ENCODE results near the gene LIF. TPM values are rescaled to one million over a fixed set of nuclear protein-coding genes. Genes with fewer than 3 reads are reported as not detected.

The LIF gene
- total and polyA plus RNA-seq, 4 experiments from 2014 or later = 0.26 to 0.58 TPM; not detected in 2

DNA sequence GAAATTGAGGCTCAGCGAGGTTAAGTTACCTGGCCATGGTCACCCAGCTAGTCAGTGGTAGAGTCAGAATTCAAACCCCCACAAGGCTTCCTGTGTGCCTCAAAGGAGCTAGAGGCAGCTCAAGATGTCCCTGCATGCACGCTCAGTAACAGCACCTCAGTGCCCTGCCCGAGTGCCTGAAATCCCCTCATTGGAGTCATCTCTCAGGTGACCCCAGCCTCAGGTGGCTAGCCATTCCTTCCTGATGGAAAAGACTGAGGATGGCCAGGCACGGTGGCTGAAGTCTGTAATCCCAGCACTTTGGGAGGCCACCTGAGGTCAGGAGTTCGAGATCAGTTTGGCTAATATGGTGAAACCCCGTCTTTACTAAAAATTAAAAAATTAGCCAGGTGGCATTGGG is 36.9 kb downstream of the LIF start:
- Histone ChIP-seq H3K36me3 (ENCODE audit: insufficient read depth, low read length) (no peaks in the 10 kb centered on the region), H3K27me3 (ENCODE audit: insufficient read depth, low read length) (no peaks in the 10 kb centered on the region), H3K4me3 (ENCODE audit: low read length in 2 of 2) (no peak overlapping the region), H3K9me3 (ENCODE audit: control insufficient read depth in 1 of 2, low read length in 2 of 2) (no peaks in the 10 kb centered on the region), H3K4me1 (ENCODE audit: insufficient read depth, low read length) (peaks cover 3% of the 10 kb centered on the region), H3K27ac (ENCODE audit: low read depth, low read length) (no peak overlapping the region)
- H3K27me3 Mint-ChIP-seq = no peaks in the 10 kb centered on the region
- CTCF ChIA-PET (ENCODE audit: partially characterized antibody) = no interaction called here
- intact Hi-C loops (cut with micrococcal nuclease) = no loop called here
- no peaks in the 10 kb centered on the region for H3K9me3 Mint-ChIP-seq
- H3K36me3 Mint-ChIP-seq = no peaks in the 10 kb centered on the region
- H3K4me1 Mint-ChIP-seq = peaks cover 5 to 15% (median 10%) of the 10 kb centered on the region in 4 donors
- DNase-seq = no peak
- H3K27ac Mint-ChIP-seq = no peak overlapping the region
- POLR2A ChIA-PET (ENCODE audit: partially characterized antibody) = no interaction called here
- H3K4me3 Mint-ChIP-seq = no peak overlapping the region

DNA sequence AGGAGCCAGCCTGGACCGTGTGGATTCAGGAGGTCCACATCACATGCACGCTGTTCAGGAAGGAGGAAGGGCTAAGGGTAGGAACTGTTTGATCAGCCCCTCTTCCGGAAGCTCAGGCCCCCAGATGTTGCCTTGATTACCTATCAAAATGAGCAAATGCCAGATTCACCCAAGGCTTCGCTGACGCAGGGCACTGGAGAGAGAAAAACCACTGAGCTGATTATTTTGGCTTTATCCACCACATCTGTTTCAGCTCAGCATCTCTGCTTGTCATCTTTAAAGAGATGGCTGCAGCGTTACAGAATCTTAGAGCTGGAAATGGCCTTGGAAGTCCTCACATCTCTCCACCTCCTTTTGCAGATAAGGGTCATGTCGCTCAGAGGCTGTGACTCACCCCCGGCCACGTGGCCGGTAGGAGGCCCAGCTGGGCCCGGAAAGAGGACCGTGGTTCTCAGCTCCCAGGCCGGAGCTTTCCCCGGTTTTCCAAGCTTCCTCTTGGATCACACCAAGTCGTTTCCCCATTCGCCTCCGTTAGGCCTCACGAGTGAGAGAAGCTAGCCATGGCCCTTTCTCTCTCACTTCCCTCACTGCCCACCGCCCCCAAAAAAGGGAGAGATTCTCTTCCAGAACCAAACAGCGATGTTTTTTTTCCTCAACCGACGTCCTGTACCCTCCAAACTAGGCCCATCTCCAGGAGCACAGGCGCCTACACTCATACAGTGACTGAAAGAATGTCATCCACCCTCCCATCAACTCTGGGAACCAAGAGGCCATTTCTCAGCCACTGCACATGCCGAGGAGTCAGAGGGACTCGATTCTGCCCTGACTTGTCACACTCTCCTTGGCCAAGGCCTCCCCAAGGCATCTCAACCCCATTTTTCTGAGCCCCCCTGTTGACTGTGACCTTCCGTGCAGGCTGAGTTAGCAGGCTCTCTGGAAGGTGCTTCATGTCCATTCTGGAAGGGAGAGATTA is 37.6 kb downstream of the LIF start:
- H3K27ac ChIP-seq (ENCODE audit: low read depth, low read length) = no peak overlapping the region
- no peak overlapping the region for H3K4me3 Mint-ChIP-seq
- CTCF ChIA-PET (ENCODE audit: partially characterized antibody) = no interaction called here

DNA sequence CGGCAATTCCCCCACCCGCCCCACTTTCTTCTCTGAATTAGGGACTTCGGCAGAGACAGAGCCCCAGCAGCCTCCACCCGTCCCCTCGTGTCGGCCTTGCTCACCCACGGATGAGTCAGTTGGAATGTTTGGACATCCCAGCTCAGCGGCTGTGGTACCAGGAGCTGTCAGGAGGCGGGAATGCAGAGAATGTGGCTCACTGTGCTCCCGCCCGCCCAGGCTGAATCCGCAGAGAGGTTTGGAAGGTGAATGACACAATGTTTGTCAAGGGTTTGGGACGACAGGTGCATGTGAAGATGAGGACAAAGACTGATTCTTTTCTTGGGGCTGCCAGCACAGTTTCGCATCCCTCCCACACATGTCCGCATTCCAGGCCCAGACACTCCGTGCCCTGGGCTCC is 39.6 kb downstream of the LIF start:
- Histone ChIP-seq H3K9me3 (ENCODE audit: control insufficient read depth in 1 of 2, low read length in 2 of 2) (no peaks in the 10 kb centered on the region), H3K4me3 (ENCODE audit: low read length in 2 of 2) (no peak overlapping the region), H3K27me3 (ENCODE audit: insufficient read depth, low read length) (no peaks in the 10 kb centered on the region), H3K27ac (ENCODE audit: low read depth, low read length) (no peak overlapping the region), H3K36me3 (ENCODE audit: insufficient read depth, low read length) (no peaks in the 10 kb centered on the region), H3K4me1 (ENCODE audit: insufficient read depth, low read length) (no peaks in the 10 kb centered on the region)
- intact Hi-C loops (cut with micrococcal nuclease) = no loop called here
- H3K27ac Mint-ChIP-seq = no peak overlapping the region
- CTCF ChIA-PET (ENCODE audit: partially characterized antibody) = no interaction called here
- no peaks in the 10 kb centered on the region for H3K9me3 Mint-ChIP-seq
- H3K4me3 Mint-ChIP-seq = no peak overlapping the region
- H3K4me1 Mint-ChIP-seq = peaks cover 0 to 3% (median 0%) of the 10 kb centered on the region in 4 donors
- POLR2A ChIA-PET (ENCODE audit: partially characterized antibody) = no interaction called here
- H3K27me3 Mint-ChIP-seq = no peaks in the 10 kb centered on the region
- no peak for DNase-seq
- no peaks in the 10 kb centered on the region for H3K36me3 Mint-ChIP-seq

More for the DNA sequence above, 37.6 kb downstream of the LIF start:
- DNase-seq = no peak
- H3K27me3 Mint-ChIP-seq = no peaks in the 10 kb centered on the region
- H3K27ac Mint-ChIP-seq = peak overlapping the region in 3 of 7 donors; percentile 1 to 74 (median 36)
- no peaks in the 10 kb centered on the region for H3K36me3 ChIP-seq (ENCODE audit: insufficient read depth, low read length)
- POLR2A ChIA-PET (ENCODE audit: partially characterized antibody) = interaction anchor here (0.6 kb wide), 1 partner anchor 196 kb away, joined by 3 read pairs; no protein-coding TSS in a partner anchor
- H3K9me3 ChIP-seq (ENCODE audit: control insufficient read depth in 1 of 2, low read length in 2 of 2) = no peaks in the 10 kb centered on the region
- H3K9me3 Mint-ChIP-seq = no peaks in the 10 kb centered on the region
- H3K27me3 ChIP-seq (ENCODE audit: insufficient read depth, low read length) = no peaks in the 10 kb centered on the region
- no peaks in the 10 kb centered on the region for H3K36me3 Mint-ChIP-seq
- no peak overlapping the region for H3K4me3 ChIP-seq (ENCODE audit: low read length in 2 of 2)
- H3K4me1 ChIP-seq (ENCODE audit: insufficient read depth, low read length) = peaks cover 3% of the 10 kb centered on the region
- intact Hi-C loops (cut with micrococcal nuclease) = no loop called here
- peaks cover 5 to 12% (median 8%) of the 10 kb centered on the region in 4 donors for H3K4me1 Mint-ChIP-seq

DNA sequence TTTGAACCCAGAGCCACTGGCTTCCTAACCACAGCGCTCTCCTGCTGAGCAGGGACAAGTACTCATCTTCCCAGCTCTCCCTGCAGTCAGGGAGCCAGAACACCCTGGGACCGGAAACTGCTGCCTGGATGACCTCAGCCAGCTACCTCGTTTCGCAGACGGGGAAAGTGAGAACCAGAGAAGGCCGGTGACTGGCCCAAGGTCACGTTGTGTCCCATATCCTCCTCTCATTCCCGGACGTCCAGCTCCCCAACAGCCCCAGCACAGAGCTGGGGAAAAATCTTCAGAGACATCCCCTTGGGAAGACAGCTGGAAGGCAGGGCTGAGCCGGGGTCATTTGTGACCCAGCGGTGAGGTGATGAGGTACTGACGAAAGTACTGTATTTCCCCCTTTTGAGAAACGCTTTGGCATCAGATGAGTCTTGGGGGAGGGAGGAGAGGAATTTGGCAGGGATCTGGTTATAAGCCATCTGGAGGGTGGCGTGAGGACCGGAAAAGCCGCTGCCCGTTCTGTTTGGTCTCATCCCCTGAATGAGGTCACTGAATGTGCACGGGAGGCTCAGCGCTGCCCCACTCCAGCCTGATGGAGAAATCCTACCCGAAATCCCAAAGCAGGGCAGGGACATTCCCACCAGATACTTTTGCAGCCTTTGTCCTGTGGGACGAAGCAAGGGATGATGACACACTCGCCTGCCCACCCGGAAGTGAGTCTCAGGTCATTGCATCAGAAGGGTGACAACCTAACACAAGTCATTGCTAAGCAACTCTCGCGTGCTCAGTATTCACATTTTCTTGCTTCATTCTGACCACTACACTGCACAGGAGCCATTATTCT is 41.1 kb downstream of the LIF start:
- Mint-ChIP-seq H3K4me1 (peaks cover 0 to 3% (median 0%) of the 10 kb centered on the region in 4 donors), H3K27me3 (no peaks in the 10 kb centered on the region), H3K36me3 (no peaks in the 10 kb centered on the region), H3K9me3 (no peaks in the 10 kb centered on the region), H3K27ac (no peak overlapping the region), H3K4me3 (no peak overlapping the region)
- Histone ChIP-seq H3K27me3 (ENCODE audit: insufficient read depth, low read length) (no peaks in the 10 kb centered on the region), H3K4me3 (ENCODE audit: low read length in 2 of 2) (no peak overlapping the region), H3K4me1 (ENCODE audit: insufficient read depth, low read length) (no peaks in the 10 kb centered on the region), H3K9me3 (ENCODE audit: control insufficient read depth in 1 of 2, low read length in 2 of 2) (no peaks in the 10 kb centered on the region), H3K27ac (ENCODE audit: low read depth, low read length) (no peak overlapping the region), H3K36me3 (ENCODE audit: insufficient read depth, low read length) (no peaks in the 10 kb centered on the region)
- CTCF ChIA-PET (ENCODE audit: partially characterized antibody) = interaction anchor here (1.1 kb wide), 1 partner anchor 82 kb away, joined by 3 read pairs; no protein-coding TSS in a partner anchor
- no peak for DNase-seq
- POLR2A ChIA-PET (ENCODE audit: partially characterized antibody) = interaction anchor here (0.8 kb wide), 1 partner anchor 9 kb away, joined by 3 read pairs; no protein-coding TSS in a partner anchor
- intact Hi-C loops (cut with micrococcal nuclease) = no loop called here

DNA sequence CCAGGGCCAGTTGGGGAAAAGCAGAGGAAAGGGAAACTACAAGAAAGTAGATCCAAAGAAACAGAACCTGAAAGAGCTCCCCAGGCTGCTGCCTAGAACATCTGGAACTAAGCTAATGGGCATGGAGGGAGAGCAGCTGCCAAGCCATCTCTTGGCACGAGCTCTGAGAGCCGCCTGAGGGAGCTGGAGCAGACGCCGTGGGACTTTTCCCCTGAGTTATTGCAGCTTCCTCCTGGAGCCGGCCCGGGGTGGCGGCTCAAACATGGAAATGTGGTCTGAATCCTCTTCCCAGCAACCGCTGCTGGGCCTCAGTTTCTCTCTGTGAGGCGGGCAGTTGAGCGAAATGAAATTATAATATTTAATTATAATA is 41.8 kb downstream of the LIF start:
- Mint-ChIP-seq H3K27me3 (no peaks in the 10 kb centered on the region), H3K4me1 (peaks cover 0 to 3% (median 0%) of the 10 kb centered on the region in 4 donors), H3K9me3 (no peaks in the 10 kb centered on the region), H3K36me3 (no peaks in the 10 kb centered on the region), H3K27ac (no peak overlapping the region), H3K4me3 (no peak overlapping the region)
- H3K9me3 ChIP-seq (ENCODE audit: control insufficient read depth in 1 of 2, low read length in 2 of 2) = no peaks in the 10 kb centered on the region
- no peak for DNase-seq
- ChIA-PET CTCF (ENCODE audit: partially characterized antibody) (interaction anchor here (1.1 kb wide), 1 partner anchor 83 kb away, joined by 3 read pairs; no protein-coding TSS in a partner anchor), POLR2A (ENCODE audit: partially characterized antibody) (no interaction called here)
- H3K36me3 ChIP-seq (ENCODE audit: insufficient read depth, low read length) = no peaks in the 10 kb centered on the region
- H3K4me3 ChIP-seq (ENCODE audit: low read length in 2 of 2) = no peak overlapping the region
- intact Hi-C loops (cut with micrococcal nuclease) = no loop called here
- no peaks in the 10 kb centered on the region for H3K4me1 ChIP-seq (ENCODE audit: insufficient read depth, low read length)
- H3K27ac ChIP-seq (ENCODE audit: low read depth, low read length) = no peak overlapping the region
- no peaks in the 10 kb centered on the region for H3K27me3 ChIP-seq (ENCODE audit: insufficient read depth, low read length)

DNA sequence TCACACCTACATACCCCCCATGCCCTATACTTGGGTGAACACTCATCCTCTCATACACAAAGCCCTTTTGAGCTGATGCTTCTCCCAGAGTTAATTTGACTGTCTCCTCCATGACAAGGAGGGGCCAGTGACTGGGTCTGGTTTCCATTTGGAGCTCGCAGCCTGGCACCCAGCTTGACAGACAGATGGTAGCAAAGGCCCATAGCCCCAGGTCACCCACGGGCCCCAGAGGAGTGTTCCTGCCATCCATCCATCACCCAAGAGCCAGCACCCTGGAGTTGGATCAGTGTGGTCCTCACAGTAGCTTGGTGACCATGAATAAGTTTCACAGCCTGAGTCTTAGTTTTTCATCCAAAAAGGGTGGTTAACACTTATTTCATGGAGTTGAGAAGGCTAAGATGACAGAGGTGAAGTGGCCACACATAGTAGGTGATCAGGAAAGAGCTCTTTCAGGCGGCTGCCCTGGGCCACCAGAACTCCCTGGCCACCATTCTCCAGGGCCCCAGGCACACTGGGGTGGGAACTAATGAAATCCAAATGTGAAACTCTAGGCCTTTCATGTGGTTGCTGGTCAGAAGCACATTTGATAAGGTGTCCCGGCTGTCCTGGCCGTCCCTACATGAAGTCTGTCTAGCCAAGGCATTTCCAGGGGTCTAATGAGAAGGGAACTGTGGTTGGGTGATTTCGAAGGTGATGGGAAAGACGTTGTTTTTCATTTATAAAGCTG is 42.4 kb downstream of the LIF start:
- Mint-ChIP-seq H3K4me3 (no peak overlapping the region), H3K4me1 (peaks cover 0 to 6% (median 4%) of the 10 kb centered on the region in 4 donors)
- intact Hi-C loops (cut with micrococcal nuclease) = no loop called here

More for the DNA sequence above, 42.4 kb downstream of the LIF start:
- H3K27me3 Mint-ChIP-seq = no peaks in the 10 kb centered on the region
- no peaks in the 10 kb centered on the region for H3K4me1 ChIP-seq (ENCODE audit: insufficient read depth, low read length)
- no peaks in the 10 kb centered on the region for H3K9me3 Mint-ChIP-seq
- no peaks in the 10 kb centered on the region for H3K36me3 Mint-ChIP-seq
- ChIA-PET POLR2A (ENCODE audit: partially characterized antibody) (no interaction called here), CTCF (ENCODE audit: partially characterized antibody) (interaction anchor here (1.1 kb wide), 1 partner anchor 83 kb away, joined by 3 read pairs; no protein-coding TSS in a partner anchor)
- no peaks in the 10 kb centered on the region for H3K36me3 ChIP-seq (ENCODE audit: insufficient read depth, low read length)
- H3K4me3 ChIP-seq (ENCODE audit: low read length in 2 of 2) = no peak overlapping the region
- no peaks in the 10 kb centered on the region for H3K9me3 ChIP-seq (ENCODE audit: control insufficient read depth in 1 of 2, low read length in 2 of 2)
- no peaks in the 10 kb centered on the region for H3K27me3 ChIP-seq (ENCODE audit: insufficient read depth, low read length)
- H3K27ac ChIP-seq (ENCODE audit: low read depth, low read length) = no peak overlapping the region
- H3K27ac Mint-ChIP-seq = no peak overlapping the region
- DNase-seq = no peak

Data from CD4-positive, alpha-beta memory T cell (primary cell).